GM12874 (cell line): ENCODE measurements around the gene UBE2QL1.

Experiments used
- CTCF ChIP-seq: IDR thresholded peaks from 2 replicates; pipeline ENCODE4 v1.5.1; 2011; ENCODE audit warnings: low read depth, mild to moderate bottlenecking, control low read depth, low read length, moderate library complexity; ENCODE audit not compliant: insufficient read depth

Gene UBE2QL1

GRCh38 chr5:6450319-6450833 is 1.7 kb downstream of the UBE2QL1 start:
- no peak for TF ChIP-seq CTCF

GRCh38 chr5:6452622-6453504 is 4.2 kb downstream of the UBE2QL1 start:
- TF ChIP-seq CTCF: no peak

GRCh38 chr5:6453937-6454560 is 5.4 kb downstream of the UBE2QL1 start:
- TF ChIP-seq CTCF: no peak

- no peak for TF ChIP-seq CTCF
Observed at GRCh38 chr5:6454628-6455053, 6.0 kb downstream of the UBE2QL1 start.

GRCh38 chr5:6455571-6456200 is 7.0 kb downstream of the UBE2QL1 start:
- no peak for TF ChIP-seq CTCF

- no peak for TF ChIP-seq CTCF
Observed at GRCh38 chr5:6456766-6457370, 8.2 kb downstream of the UBE2QL1 start.

GRCh38 chr5:6457592-6457991 is 8.9 kb downstream of the UBE2QL1 start:
- no peak for TF ChIP-seq CTCF
